ENCODE measurements around the gene GAGE12F.
A peak's percentile ranks its signal among the peaks of the same experiment; 100 is the strongest.
"Not testable (repeated sequence)": the region's sequence is repeated elsewhere in the genome, so short reads cannot be mapped to it uniquely, and the experiment has no call there.

GAGE12F gene, protein sequence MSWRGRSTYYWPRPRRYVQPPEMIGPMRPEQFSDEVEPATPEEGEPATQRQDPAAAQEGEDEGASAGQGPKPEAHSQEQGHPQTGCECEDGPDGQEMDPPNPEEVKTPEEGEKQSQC

DNA sequence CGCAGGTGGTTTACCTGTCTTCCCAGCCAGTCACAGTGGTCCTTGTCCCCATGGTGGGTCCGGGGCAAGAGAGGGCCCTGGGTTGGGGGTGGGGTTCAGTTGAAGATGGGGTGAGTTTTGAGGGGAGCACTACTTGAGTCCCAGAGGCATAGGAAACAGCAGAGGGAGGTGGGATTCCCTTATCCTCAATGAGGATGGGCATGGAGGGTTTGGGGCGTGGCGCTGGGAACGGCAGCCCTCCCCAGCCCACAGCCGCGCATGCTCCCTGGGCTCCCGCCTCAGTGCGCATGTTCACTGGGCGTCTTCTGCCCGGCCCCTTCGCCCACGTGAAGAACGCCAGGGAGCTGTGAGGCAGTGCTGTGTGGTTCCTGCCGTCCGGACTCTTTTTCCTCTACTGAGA, at the start of gene GAGE12F:
TSS of gene GAGE12F (plus strand) at position 301 of the 400 bp plus-strand sequence. CDS start 1,155 bp downstream, outside the sequence.
- DNase-seq, result not testable (repeated sequence)

DNA sequence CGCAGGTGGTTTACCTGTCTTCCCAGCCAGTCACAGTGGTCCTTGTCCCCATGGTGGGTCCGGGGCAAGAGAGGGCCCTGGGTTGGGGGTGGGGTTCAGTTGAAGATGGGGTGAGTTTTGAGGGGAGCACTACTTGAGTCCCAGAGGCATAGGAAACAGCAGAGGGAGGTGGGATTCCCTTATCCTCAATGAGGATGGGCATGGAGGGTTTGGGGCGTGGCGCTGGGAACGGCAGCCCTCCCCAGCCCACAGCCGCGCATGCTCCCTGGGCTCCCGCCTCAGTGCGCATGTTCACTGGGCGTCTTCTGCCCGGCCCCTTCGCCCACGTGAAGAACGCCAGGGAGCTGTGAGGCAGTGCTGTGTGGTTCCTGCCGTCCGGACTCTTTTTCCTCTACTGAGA, 28.8 kb upstream of the GAGE12F start, which contains the start of gene GAGE12C:
TSS of gene GAGE12C (plus strand) at position 301 of the 400 bp plus-strand sequence. CDS start 1,155 bp downstream, outside the sequence.
- DNase-seq, result not testable (repeated sequence)

GRCh38 chrX:49541433-49541832, 19.2 kb upstream of the GAGE12F start, which contains the start of gene GAGE12D:
GAGE12D (plus strand) TSS chrX:49541733; CDS start chrX:49542888, 1,155 bp downstream.
- not testable (repeated sequence) for DNase-seq

GRCh38 chrX:49550989-49551388, 9.7 kb upstream of the GAGE12F start, which contains the start of gene GAGE12E:
GAGE12E (plus strand) TSS chrX:49551289; CDS start chrX:49552444, 1,155 bp downstream.
- not testable (repeated sequence) for DNase-seq

DNA sequence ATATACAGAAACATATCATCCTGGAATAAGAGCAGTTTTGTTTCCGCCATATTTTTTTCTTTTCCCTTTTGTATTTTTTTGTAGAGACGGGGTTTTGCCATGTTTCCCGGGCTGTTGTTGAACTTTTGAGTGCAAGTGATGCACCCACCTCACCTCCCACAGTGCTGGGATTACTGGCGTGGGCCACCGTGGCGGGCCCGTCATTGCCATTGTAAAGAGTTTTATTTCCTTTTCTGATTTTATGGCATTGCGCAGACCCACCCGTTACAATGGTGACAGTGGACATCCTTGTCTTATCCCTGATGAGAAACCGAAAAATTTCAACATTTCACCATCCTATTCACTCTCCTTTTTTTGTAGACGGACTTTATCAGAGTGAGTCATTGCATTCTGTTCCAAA, 8.1 kb downstream of the GAGE12F start:
- DNase-seq, result not testable (repeated sequence)

GRCh38 chrX:49569152-49569551, 8.5 kb downstream of the GAGE12F start:
- not testable (repeated sequence) for DNase-seq

GRCh38 chrX:49570100-49570499, 9.5 kb downstream of the GAGE12F start, which contains the start of gene GAGE12G:
GAGE12G (plus strand) TSS chrX:49570400; CDS start chrX:49571555, 1,155 bp downstream.
- not testable (repeated sequence) for DNase-seq

GRCh38 chrX:49579649-49580048, 19.0 kb downstream of the GAGE12F start, which contains the start of gene GAGE12H:
GAGE12H (plus strand) TSS chrX:49579949; CDS start chrX:49581104, 1,155 bp downstream.
- DNase-seq, result not testable (repeated sequence)

GRCh38 chrX:49589196-49589595, 28.6 kb downstream of the GAGE12F start, which contains the start of gene GAGE2A:
GAGE2A (plus strand) TSS chrX:49589496; CDS start chrX:49590651, 1,155 bp downstream.
- not testable (repeated sequence) for DNase-seq

DNA sequence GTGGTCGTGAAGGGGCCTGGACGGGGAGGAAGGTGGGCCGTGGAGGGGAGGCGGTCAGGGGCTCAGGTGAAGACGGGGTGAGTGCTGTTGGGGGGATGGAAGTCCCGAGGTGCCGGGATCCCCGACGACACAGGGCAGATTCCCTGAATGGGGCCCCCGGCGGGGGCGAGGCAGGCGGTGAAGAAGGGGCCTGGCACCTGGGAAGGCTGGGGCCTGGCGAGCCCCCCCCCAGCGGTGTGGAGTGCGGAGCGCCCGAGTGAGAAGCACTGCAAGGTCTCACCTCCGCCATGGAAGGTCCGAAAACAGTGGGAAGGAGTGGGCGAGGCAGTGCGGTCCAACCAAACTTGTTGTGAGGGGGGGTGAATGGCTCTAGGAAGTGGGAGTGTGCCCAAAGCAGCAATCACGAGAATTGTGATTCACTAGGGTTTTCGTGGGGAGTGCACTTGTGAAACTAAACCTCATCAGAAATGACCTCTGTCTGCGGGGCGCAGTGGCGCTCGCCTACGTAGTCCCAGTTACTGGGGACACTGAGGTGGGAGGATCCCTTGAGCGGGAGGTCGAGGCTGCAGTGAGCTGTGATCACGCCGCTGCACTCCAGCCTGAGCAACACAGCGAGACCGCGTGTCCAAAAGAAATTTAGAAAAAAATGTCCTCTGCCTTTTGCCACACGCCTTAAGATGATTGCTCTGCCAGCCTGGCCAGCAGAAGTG, 29.3 kb downstream of the GAGE12F start:
- DNase-seq, result peak; percentile 5

- not testable (repeated sequence) for DNase-seq
Measured at GRCh38 chrX:49590488-49590887, 29.8 kb downstream of the GAGE12F start.

DNA sequence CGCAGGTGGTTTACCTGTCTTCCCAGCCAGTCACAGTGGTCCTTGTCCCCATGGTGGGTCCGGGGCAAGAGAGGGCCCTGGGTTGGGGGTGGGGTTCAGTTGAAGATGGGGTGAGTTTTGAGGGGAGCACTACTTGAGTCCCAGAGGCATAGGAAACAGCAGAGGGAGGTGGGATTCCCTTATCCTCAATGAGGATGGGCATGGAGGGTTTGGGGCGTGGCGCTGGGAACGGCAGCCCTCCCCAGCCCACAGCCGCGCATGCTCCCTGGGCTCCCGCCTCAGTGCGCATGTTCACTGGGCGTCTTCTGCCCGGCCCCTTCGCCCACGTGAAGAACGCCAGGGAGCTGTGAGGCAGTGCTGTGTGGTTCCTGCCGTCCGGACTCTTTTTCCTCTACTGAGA, 38.1 kb downstream of the GAGE12F start, which contains the start of gene GAGE1:
TSS of gene GAGE1 (plus strand) at position 301 of the 400 bp plus-strand sequence. CDS start 1,155 bp downstream, outside the sequence.
- not testable (repeated sequence) for DNase-seq

- no peak for DNase-seq
Measured at GRCh38 chrX:49610718-49611310, 50.2 kb downstream of the GAGE12F start.
